ENCODE results near the gene NPIPB2. TPM values are rescaled to one million over a fixed set of nuclear protein-coding genes. Genes with fewer than 3 reads are reported as not detected.

NPIPB2 gene
- total RNA-seq, 1 experiment from 2014 or later: 10.3 TPM

- no peaks in the 10 kb centered on the region for H3K36me3 ChIP-seq (ENCODE audit: control insufficient read depth, insufficient read depth, low read length)
- intact Hi-C loops (cut with micrococcal nuclease; ENCODE audit: unreplicated experiment): no loop called here
- no peaks in the 10 kb centered on the region for H3K27me3 ChIP-seq (ENCODE audit: control insufficient read depth, insufficient read depth, low read length)
- H3K4me1 ChIP-seq (ENCODE audit: control insufficient read depth, insufficient read depth, low read length): no peaks in the 10 kb centered on the region
- no peak overlapping the region for H3K4me3 ChIP-seq (ENCODE audit: low read depth in 2 of 2, low read length in 2 of 2)
- TF ChIP-seq SIN3A (IDR thresholded peaks at IDR 0.05; ENCODE audit: borderline replicate concordance, insufficient read depth, low read depth, low read length): no peak
- TF ChIP-seq, protein P1, sequence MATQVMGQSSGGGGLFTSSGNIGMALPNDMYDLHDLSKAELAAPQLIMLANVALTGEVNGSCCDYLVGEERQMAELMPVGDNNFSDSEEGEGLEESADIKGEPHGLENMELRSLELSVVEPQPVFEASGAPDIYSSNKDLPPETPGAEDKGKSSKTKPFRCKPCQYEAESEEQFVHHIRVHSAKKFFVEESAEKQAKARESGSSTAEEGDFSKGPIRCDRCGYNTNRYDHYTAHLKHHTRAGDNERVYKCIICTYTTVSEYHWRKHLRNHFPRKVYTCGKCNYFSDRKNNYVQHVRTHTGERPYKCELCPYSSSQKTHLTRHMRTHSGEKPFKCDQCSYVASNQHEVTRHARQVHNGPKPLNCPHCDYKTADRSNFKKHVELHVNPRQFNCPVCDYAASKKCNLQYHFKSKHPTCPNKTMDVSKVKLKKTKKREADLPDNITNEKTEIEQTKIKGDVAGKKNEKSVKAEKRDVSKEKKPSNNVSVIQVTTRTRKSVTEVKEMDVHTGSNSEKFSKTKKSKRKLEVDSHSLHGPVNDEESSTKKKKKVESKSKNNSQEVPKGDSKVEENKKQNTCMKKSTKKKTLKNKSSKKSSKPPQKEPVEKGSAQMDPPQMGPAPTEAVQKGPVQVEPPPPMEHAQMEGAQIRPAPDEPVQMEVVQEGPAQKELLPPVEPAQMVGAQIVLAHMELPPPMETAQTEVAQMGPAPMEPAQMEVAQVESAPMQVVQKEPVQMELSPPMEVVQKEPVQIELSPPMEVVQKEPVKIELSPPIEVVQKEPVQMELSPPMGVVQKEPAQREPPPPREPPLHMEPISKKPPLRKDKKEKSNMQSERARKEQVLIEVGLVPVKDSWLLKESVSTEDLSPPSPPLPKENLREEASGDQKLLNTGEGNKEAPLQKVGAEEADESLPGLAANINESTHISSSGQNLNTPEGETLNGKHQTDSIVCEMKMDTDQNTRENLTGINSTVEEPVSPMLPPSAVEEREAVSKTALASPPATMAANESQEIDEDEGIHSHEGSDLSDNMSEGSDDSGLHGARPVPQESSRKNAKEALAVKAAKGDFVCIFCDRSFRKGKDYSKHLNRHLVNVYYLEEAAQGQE (IDR thresholded peaks at IDR 0.05; ENCODE audit: insufficient read depth in 1 of 2, low read depth in 2 of 2, low read length in 1 of 2): no peak
- TF ChIP-seq POLR2AphosphoS5 (IDR thresholded peaks at IDR 0.05; ENCODE audit: low read depth, low read length): no peak
- TF ChIP-seq, protein P2, sequence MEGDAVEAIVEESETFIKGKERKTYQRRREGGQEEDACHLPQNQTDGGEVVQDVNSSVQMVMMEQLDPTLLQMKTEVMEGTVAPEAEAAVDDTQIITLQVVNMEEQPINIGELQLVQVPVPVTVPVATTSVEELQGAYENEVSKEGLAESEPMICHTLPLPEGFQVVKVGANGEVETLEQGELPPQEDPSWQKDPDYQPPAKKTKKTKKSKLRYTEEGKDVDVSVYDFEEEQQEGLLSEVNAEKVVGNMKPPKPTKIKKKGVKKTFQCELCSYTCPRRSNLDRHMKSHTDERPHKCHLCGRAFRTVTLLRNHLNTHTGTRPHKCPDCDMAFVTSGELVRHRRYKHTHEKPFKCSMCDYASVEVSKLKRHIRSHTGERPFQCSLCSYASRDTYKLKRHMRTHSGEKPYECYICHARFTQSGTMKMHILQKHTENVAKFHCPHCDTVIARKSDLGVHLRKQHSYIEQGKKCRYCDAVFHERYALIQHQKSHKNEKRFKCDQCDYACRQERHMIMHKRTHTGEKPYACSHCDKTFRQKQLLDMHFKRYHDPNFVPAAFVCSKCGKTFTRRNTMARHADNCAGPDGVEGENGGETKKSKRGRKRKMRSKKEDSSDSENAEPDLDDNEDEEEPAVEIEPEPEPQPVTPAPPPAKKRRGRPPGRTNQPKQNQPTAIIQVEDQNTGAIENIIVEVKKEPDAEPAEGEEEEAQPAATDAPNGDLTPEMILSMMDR (IDR thresholded peaks at IDR 0.05): no peak
- TF ChIP-seq TCF7L2 (IDR thresholded peaks at IDR 0.05; ENCODE audit: low read depth, low read length): no peak
- POLR2A ChIA-PET: no interaction called here
- DNase-seq (ENCODE audit: low read depth, low spot score): no peak
- in situ Hi-C loops (cut with HindIII; ENCODE audit: low pct_unique_long_range_greater_than_20kb, low sequenced_read_pairs): no loop called here
- no TSS peak for BruUV-seq (replicated peaks)
- CTCF ChIA-PET: interaction anchor here (0.7 kb wide), 1 partner anchor 99 kb away, joined by 3 read pairs; no protein-coding TSS in a partner anchor
- H3K9me3 ChIP-seq (ENCODE audit: control insufficient read depth, insufficient read depth, low read depth, low read length): no peaks in the 10 kb centered on the region
- H3K27ac ChIP-seq (ENCODE audit: low read length): no peak overlapping the region
- ATAC-seq: no peak
Measured at GRCh38 chr16:11968577-11968976, 26.7 kb upstream of the NPIPB2 start.

DNA sequence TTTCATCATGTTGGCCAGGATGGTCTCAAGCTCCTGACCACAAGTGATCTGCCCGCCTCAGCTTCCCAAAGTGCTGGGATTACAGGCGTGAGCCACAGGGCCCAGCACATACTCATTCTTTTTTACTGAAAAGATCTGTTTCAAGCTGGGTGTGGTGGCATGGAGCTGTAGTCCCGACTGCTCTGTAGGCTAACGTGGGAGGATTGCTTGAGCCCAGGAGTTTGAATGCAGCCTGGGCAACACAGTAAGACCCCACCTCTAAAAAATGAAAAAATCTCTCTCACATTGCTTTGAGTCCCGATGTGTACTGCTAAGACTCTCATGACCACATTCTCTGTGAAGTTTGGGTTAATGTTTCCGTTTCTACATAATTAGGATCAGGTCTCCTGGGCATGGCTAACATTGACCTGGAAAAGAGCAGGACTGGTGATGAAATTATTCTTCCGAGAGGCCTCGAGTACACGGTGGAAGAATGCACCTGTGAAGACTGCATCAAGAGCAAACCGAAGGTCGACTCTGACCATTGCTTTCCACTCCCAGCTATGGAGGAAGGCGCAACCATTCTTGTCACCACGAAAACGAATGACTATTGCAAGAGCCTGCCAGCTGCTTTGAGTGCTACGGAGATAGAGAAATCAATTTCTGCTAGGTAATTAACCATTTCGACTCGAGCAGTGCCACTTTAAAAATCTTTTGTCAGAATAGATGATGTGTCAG, 25.5 kb upstream of the NPIPB2 start:
- no peaks in the 10 kb centered on the region for H3K4me1 ChIP-seq (ENCODE audit: control insufficient read depth, insufficient read depth, low read length)
- H3K9me3 ChIP-seq (ENCODE audit: control insufficient read depth, insufficient read depth, low read depth, low read length): no peaks in the 10 kb centered on the region
- ATAC-seq (no peak), DNase-seq (ENCODE audit: low read depth, low spot score) (no peak)
- in situ Hi-C loops (cut with HindIII; ENCODE audit: low pct_unique_long_range_greater_than_20kb, low sequenced_read_pairs) (no loop called here), intact Hi-C loops (cut with micrococcal nuclease; ENCODE audit: unreplicated experiment) (no loop called here)
- ChIA-PET POLR2A (interaction anchor here (0.5 to 0.6 kb wide), 2 partner anchors 255 to 259 kb away, joined by 6 to 9 read pairs; no protein-coding TSS in a partner anchor), CTCF (no interaction called here)
- BruUV-seq (replicated peaks): no TSS peak
- H3K36me3 ChIP-seq (ENCODE audit: control insufficient read depth, insufficient read depth, low read length): no peaks in the 10 kb centered on the region
- no peak overlapping the region for H3K4me3 ChIP-seq (ENCODE audit: low read depth in 2 of 2, low read length in 2 of 2)
- no peak for TF ChIP-seq POLR2AphosphoS5 (IDR thresholded peaks at IDR 0.05; ENCODE audit: low read depth, low read length)
- TF ChIP-seq, protein P2 (IDR thresholded peaks at IDR 0.05): no peak
- TF ChIP-seq SIN3A (IDR thresholded peaks at IDR 0.05; ENCODE audit: borderline replicate concordance, insufficient read depth, low read depth, low read length): no peak
- no peak for TF ChIP-seq TCF7L2 (IDR thresholded peaks at IDR 0.05; ENCODE audit: low read depth, low read length)
- TF ChIP-seq, protein P1 (IDR thresholded peaks at IDR 0.05; ENCODE audit: insufficient read depth in 1 of 2, low read depth in 2 of 2, low read length in 1 of 2): no peak
- no peak overlapping the region for H3K27ac ChIP-seq (ENCODE audit: low read length)
- no peaks in the 10 kb centered on the region for H3K27me3 ChIP-seq (ENCODE audit: control insufficient read depth, insufficient read depth, low read length)

Data from Panc1 (cell line).